CD4-positive, alpha-beta T cell treated with Interleukin-6 for 4 hours (primary cell): ENCODE measurements around the gene INSL4.

Source experiments
- DNase-seq: peaks from one replicate; pipeline ENCODE4 v3.0.0-alpha.2; 2020; ENCODE audit warnings: mixed read lengths

The INSL4 gene

GRCh38 chr9:5231212-5231611 lies at the start of gene INSL4:
Gene INSL4, plus strand, starts transcription at chr9:5231419. Its CDS starts 105 bp downstream, at chr9:5231524.
- no peak for DNase-seq

- DNase-seq: no peak
Measured at GRCh38 chr9:5184776-5185175, 46.4 kb upstream of the INSL4 start.

GRCh38 chr9:5185220-5185840 lies 45.9 kb upstream of the INSL4 start, which contains the start of gene INSL6:
Gene INSL6, minus strand, starts transcription at chr9:5185639. Its CDS starts 37 bp downstream, at chr9:5185602.
- DNase-seq: no peak

GRCh38 chr9:5186416-5187169 lies 44.6 kb upstream of the INSL4 start:
- DNase-seq: peak; percentile 74

- DNase-seq: no peak
Measured at GRCh38 chr9:5188060-5188984, 42.9 kb upstream of the INSL4 start.

GRCh38 chr9:5191985-5192384 lies 39.2 kb upstream of the INSL4 start:
- no peak for DNase-seq

- DNase-seq: no peak
Measured at GRCh38 chr9:5193345-5193744, 37.9 kb upstream of the INSL4 start.

GRCh38 chr9:5195463-5195862 lies 35.8 kb upstream of the INSL4 start:
- DNase-seq: no peak

GRCh38 chr9:5205071-5205470 lies 26.1 kb upstream of the INSL4 start:
- DNase-seq: no peak

GRCh38 chr9:5230554-5230953 lies 665 bp upstream of the INSL4 start:
- DNase-seq: no peak

- peak; percentile 2 for DNase-seq
Measured at GRCh38 chr9:5263351-5264218, 32.4 kb downstream of the INSL4 start.

GRCh38 chr9:5264219-5264595 lies 33.0 kb downstream of the INSL4 start:
- no peak for DNase-seq

GRCh38 chr9:5265939-5266338 lies 34.7 kb downstream of the INSL4 start:
- no peak for DNase-seq

GRCh38 chr9:5269249-5269715 lies 38.1 kb downstream of the INSL4 start:
- no peak for DNase-seq

- DNase-seq: no peak
Measured at GRCh38 chr9:5274770-5275169, 43.6 kb downstream of the INSL4 start.

GRCh38 chr9:5278486-5278885 lies 47.3 kb downstream of the INSL4 start:
- no peak for DNase-seq
